Kidney epithelial cell (primary cell): Measurements from ENCODE around the gene MATR3. TPM values are rescaled to one million over a fixed set of nuclear protein-coding genes. Genes with fewer than 3 reads are reported as not detected.

ENCODE experiments used
- DNase-seq: peaks from one replicate; pipeline ENCODE4 v3.0.0-alpha.2; 2010; ENCODE audit warnings: low read depth
- H3K27me3 ChIP-seq: 2 replicates; pipeline ENCODE4 v1.6.0; 2011; ENCODE audit warnings: low read length; ENCODE audit not compliant: control insufficient read depth, insufficient read depth
- H3K36me3 ChIP-seq: 2 replicates; pipeline ENCODE4 v1.5.1; 2011; ENCODE audit warnings: low read length; ENCODE audit not compliant: control insufficient read depth, insufficient read depth
- H3K4me3 ChIP-seq: 2 replicates; pipeline ENCODE4 v1.5.1; 2011; ENCODE audit warnings: low read depth, mild to moderate bottlenecking, control low read depth, low read length
- CTCF ChIP-seq: IDR thresholded peaks from 2 replicates; pipeline ENCODE4 v1.5.1; 2011; ENCODE audit warnings: mild to moderate bottlenecking, moderate library complexity, low read length, control low read depth, inconsistent platforms; ENCODE audit not compliant: insufficient read depth, poor library complexity, severe bottlenecking
- total RNA-seq: library from RNA; depleted of rRNA; stranded (reverse); fragments of >200 nt; gene quantifications from 2 replicates; pipeline ENCODE4 v1.2.3, GENCODE V29; 2015

MATR3 gene
- total RNA-seq, 1 donor from 2014 or later = 266 TPM

GRCh38 chr5:139296198-139296597 lies 2.7 kb downstream of the MATR3 start:
- no peaks in the 10 kb centered on the region for H3K27me3 ChIP-seq
- TF ChIP-seq CTCF = no peak
- no peaks in the 10 kb centered on the region for H3K36me3 ChIP-seq
- H3K4me3 ChIP-seq = no peak overlapping the region
- DNase-seq = no peak

- TF ChIP-seq CTCF = no peak
- peak overlapping the region; percentile 11 for H3K4me3 ChIP-seq
- DNase-seq = no peak
- H3K36me3 ChIP-seq = no peaks in the 10 kb centered on the region
- H3K27me3 ChIP-seq = no peaks in the 10 kb centered on the region
Measured at GRCh38 chr5:139296862-139297326, 3.4 kb downstream of the MATR3 start.

GRCh38 chr5:139297439-139298133 lies 4.0 kb downstream of the MATR3 start:
- no peaks in the 10 kb centered on the region for H3K27me3 ChIP-seq
- no peak overlapping the region for H3K4me3 ChIP-seq
- DNase-seq = no peak
- H3K36me3 ChIP-seq = no peaks in the 10 kb centered on the region
- no peak for TF ChIP-seq CTCF

GRCh38 chr5:139298242-139298641 lies 4.7 kb downstream of the MATR3 start:
- no peak for TF ChIP-seq CTCF
- no peaks in the 10 kb centered on the region for H3K36me3 ChIP-seq
- no peak overlapping the region for H3K4me3 ChIP-seq
- H3K27me3 ChIP-seq = no peaks in the 10 kb centered on the region
- DNase-seq = no peak

- no peaks in the 10 kb centered on the region for H3K27me3 ChIP-seq
- H3K36me3 ChIP-seq = no peaks in the 10 kb centered on the region
- no peak overlapping the region for H3K4me3 ChIP-seq
- no peak for DNase-seq
- TF ChIP-seq CTCF = no peak
Measured at GRCh38 chr5:139299486-139299885, 5.9 kb downstream of the MATR3 start.
